ENCODE measurements around the gene STK33. TPM values are rescaled to one million over a fixed set of nuclear protein-coding genes. Genes with fewer than 3 reads are reported as not detected.

STK33 gene
- total RNA-seq, 1 donor from 2014 or later, result 0.51 TPM

GRCh38 chr11:8354622-8355415 is 239.2 kb downstream of the STK33 start:
- DNase-seq, result peak; percentile 7

DNA sequence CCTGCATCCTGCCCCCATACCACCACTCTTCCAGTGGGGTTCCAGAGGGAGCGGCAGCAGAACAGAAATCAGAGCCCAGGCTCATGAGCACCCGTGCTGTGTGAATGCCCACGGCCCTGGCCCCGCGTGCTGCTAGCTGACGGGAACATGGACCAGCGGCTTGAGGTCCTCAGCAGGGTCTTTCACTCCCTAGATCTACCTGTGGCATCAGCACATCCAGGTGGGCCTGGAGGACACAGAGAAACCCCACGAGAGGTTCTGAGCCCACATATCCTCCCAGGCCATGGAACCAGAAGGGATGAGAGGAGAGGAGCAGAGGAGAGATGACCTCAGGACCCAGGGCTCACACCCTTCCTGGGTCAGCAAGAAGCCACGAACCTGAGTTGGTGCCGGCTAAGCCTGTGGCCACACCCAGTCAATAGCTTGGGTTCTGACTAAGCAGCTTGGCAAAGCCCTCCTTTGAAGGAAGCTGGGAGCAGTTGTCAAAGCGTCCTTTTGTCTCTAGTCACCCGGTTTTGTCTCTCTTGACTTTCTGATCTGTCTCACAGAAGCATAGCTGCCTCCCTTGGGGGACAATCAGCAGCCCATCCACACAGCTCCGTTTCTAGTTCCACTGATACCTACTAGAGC is 241.0 kb downstream of the STK33 start:
- DNase-seq, result no peak

GRCh38 chr11:8352103-8352875 is 241.7 kb downstream of the STK33 start:
- DNase-seq, result no peak

DNA sequence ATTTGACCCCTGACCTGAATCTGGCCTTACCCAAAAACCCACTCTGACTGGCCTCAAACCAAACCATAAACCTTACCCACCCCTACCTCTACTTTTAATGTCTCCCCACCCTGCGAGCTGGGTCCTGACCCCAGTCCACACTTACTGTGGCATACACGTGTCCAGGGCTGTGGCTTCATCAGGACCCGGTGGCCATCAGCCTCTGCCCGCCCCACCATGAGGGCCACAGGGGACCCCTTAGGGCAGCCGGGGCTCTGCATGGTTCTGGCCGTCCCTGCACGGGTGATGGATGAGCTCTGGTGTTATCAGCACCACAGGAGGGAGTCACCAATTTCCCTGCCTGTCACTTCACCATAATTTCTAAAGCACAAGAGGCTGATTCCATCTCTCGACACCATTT is 242.8 kb downstream of the STK33 start:
- no peak for DNase-seq

DNA sequence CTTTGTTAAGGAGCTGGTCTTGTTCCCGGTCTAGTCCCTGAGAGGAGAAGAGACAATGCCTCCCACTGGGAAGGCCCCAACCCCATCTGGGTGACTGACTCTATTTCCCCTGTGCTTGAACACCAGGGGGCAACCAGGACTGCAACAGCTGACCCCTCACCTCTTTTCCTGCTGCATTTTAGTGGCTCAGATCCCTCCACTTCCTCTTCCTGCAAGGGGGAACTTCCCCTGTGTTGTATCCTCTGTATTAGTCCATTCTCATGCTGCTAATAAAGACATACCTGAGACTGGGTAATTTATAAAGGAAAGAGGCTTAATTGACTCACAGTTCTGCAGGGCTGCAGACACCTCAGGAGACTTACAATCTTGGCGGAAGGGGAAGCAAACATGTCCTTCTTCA is 246.1 kb downstream of the STK33 start:
- DNase-seq, result no peak

- no peak for DNase-seq
Measured at GRCh38 chr11:8346157-8346755, 247.8 kb downstream of the STK33 start.

GRCh38 chr11:8345179-8345578 is 248.8 kb downstream of the STK33 start:
- DNase-seq, result no peak

DNA sequence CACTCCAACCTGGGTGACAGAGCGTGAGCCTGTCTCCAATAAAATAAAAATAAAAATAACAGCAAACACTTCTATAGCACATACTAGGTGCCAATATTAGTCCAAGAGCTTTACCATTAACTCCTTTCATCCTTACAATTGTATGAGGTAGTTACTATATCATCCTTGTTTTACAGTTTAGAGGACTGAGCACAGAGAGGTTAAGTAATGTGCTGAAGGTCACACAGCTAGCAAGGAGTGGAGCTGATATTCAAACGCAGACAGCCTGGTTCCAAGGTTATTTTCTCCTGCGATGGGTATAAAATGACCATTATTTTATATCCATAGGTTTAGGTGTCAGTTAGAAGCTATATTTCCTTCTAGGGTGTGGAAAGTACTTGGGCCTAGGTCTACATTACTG is 249.7 kb downstream of the STK33 start:
- no peak for DNase-seq

DNA sequence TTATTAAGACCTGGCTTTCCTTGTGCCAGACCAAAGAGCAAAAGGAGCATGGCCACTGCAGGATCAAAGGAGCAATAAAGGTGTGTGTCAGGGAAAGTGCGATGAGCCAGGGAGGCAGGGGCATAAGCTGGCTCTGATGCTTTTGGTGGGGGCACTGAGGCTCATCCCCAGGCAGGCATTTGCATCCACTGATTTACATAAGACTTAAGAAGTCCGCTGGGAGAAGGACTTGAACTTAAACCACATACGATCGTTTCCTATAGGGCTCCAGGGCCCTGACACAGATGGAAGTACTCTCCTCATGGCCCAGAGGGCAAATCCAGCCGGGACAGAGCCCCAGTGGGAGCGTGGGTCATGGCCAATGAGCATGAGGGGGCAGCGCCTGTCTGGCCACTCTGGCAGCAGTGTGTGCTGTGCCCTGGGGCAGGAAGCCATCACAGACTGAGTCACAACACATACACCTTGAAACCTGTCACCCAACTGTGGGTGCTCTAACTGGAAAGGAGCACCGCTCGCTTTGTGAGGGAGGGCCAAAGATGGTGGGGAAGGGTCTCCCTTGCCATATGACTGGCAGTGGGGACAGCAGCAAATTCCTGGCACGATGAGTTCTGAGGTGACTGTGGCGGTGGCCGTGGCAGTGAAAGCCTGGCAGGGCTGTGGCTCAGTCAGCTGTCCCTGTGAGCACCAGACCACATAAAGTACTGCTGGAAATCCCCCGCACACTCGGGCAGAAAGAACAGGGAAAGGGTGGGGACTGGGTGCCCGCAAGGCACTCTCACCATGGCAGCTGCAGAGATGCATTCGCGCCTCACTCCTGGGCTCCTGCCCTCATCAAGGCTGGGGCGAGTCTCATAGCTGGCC is 251.0 kb downstream of the STK33 start:
- DNase-seq, result no peak

- no peak for DNase-seq
Measured at GRCh38 chr11:8341996-8342395, 252.0 kb downstream of the STK33 start.

Other genes starting within 250 kb of the STK33 start
- gene TRIM66, start 88.4 kb upstream of the STK33 start, total RNA-seq, result 5.6 and 7.4 TPM in 2 replicates
- 438 and 724 TPM in 2 replicates for gene RPL27A, start 88.6 kb upstream of the STK33 start, total RNA-seq

Measured in dermis blood vessel endothelial cell (primary cell).